ENCODE measurements around the gene SPTBN4.
A peak's percentile ranks its signal among the peaks of the same experiment; 100 is the strongest.

SPTBN4 gene

DNA sequence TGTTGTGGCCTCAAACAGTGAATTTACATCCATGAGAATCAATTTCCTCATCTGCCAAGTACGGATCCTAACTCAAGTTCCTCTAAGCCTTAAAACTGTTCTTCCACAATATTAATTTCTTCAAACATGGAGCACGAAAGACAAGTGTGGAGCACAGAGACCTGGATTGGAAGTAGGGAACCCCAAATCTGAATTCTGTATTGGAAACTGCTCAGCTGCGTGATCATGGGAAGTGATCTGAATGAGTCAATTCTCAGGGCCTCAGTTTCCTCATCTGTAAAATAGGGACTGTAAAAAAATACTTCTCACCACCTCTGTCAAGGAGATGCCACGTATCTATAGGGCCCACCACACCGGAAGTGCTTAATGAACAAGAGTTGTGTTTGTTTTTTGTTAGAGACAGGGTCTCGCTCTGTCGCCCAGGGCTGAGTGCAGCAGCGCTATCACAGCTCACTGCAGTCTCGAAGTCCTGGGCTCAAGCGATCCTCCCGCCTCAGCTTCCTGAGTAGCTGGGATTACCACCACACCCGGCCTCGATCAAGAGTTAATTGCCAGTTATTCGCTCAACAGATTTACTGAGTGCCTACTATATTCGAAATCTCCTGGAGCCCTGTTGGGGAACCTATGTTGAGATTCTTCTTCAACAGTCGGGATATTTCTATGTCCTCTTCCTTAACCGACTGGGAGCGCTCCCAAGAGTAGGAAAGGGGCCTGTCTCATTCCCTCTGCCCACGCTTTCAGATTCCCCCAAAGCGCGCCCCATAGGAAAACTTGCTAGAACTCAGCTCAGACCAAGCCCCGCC, 24.3 kb upstream of the SPTBN4 start (continued):
- TF ChIP-seq, protein P1, sequence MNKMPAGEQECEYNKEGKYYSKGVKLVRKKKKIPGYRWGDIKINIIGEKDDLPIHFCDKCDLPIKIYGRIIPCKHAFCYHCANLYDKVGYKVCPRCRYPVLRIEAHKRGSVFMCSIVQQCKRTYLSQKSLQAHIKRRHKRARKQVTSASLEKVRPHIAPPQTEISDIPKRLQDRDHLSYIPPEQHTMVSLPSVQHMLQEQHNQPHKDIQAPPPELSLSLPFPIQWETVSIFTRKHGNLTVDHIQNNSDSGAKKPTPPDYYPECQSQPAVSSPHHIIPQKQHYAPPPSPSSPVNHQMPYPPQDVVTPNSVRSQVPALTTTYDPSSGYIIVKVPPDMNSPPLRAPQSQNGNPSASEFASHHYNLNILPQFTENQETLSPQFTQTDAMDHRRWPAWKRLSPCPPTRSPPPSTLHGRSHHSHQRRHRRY (tag by site-specific recombination; IDR thresholded peaks at IDR 0.05), result no peak
- TF ChIP-seq, protein P2, sequence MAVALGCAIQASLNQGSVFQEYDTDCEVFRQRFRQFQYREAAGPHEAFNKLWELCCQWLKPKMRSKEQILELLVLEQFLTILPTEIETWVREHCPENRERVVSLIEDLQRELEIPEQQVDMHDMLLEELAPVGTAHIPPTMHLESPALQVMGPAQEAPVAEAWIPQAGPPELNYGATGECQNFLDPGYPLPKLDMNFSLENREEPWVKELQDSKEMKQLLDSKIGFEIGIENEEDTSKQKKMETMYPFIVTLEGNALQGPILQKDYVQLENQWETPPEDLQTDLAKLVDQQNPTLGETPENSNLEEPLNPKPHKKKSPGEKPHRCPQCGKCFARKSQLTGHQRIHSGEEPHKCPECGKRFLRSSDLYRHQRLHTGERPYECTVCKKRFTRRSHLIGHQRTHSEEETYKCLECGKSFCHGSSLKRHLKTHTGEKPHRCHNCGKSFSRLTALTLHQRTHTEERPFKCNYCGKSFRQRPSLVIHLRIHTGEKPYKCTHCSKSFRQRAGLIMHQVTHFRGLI (tag by site-specific recombination; IDR thresholded peaks at IDR 0.05), result no peak
- TF ChIP-seq, protein P3, sequence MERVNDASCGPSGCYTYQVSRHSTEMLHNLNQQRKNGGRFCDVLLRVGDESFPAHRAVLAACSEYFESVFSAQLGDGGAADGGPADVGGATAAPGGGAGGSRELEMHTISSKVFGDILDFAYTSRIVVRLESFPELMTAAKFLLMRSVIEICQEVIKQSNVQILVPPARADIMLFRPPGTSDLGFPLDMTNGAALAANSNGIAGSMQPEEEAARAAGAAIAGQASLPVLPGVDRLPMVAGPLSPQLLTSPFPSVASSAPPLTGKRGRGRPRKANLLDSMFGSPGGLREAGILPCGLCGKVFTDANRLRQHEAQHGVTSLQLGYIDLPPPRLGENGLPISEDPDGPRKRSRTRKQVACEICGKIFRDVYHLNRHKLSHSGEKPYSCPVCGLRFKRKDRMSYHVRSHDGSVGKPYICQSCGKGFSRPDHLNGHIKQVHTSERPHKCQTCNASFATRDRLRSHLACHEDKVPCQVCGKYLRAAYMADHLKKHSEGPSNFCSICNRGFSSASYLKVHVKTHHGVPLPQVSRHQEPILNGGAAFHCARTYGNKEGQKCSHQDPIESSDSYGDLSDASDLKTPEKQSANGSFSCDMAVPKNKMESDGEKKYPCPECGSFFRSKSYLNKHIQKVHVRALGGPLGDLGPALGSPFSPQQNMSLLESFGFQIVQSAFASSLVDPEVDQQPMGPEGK (tag by site-specific recombination; IDR thresholded peaks at IDR 0.05), result no peak
- TF ChIP-seq ZNF510 (tag by site-specific recombination; IDR thresholded peaks at IDR 0.05; ENCODE audit: insufficient replicate concordance) (no peak), ZNF140 (tag by site-specific recombination; IDR thresholded peaks at IDR 0.05) (no peak)
- TF ChIP-seq, protein P4, sequence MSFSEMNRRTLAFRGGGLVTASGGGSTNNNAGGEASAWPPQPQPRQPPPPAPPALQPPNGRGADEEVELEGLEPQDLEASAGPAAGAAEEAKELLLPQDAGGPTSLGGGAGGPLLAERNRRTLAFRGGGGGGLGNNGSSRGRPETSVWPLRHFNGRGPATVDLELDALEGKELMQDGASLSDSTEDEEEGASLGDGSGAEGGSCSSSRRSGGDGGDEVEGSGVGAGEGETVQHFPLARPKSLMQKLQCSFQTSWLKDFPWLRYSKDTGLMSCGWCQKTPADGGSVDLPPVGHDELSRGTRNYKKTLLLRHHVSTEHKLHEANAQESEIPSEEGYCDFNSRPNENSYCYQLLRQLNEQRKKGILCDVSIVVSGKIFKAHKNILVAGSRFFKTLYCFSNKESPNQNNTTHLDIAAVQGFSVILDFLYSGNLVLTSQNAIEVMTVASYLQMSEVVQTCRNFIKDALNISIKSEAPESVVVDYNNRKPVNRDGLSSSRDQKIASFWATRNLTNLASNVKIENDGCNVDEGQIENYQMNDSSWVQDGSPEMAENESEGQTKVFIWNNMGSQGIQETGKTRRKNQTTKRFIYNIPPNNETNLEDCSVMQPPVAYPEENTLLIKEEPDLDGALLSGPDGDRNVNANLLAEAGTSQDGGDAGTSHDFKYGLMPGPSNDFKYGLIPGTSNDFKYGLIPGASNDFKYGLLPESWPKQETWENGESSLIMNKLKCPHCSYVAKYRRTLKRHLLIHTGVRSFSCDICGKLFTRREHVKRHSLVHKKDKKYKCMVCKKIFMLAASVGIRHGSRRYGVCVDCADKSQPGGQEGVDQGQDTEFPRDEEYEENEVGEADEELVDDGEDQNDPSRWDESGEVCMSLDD (tag by site-specific recombination; IDR thresholded peaks at IDR 0.05), result no peak

DNA sequence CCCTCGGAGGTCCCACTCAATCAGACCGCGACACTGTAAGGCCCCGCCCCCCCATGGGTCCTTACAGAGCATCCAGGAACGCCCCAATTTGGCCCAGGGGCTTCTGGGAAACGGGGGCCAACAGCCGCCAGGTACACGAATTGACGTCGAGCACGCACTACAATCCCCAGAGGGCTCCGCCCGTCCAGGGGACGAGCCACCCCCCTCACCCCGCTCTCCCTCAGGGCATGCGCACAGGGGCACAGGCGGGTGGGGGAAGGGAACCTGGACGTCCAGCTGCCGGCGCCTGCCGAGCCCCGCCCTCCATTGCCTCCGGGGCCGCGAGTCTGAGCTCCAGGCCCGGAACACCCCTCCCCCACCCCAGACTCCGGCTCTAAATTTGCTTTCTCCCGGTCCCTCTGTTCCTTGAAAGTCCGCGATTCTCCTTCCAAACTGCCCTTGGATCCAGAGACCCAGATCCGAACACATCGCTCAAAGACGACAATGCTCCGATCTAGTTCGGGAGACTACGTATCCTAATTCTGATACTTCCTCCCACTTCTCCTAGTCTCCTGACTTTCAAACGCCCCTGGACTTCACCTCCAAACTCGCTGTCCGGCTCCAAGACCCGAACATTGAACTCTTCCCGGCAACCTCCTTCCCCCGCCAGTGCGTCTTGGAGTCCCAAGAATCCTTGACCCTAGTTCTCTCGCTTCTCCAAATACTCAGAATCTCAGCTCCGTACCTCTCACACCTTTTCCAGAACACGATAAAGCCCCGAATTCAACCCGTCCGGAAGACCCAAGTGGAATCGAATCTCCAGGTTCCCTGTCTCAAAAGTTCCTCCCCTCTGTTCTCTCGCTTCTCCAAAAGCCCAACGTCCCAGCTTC, 23.4 kb upstream of the SPTBN4 start:
- H3K27ac ChIP-seq (ENCODE audit: extremely low read depth, low read depth, low read length), result peak overlapping the region; percentile 99
- ChIA-PET POLR2A (interaction anchor here (0.5 to 17.1 kb wide), 33 partner anchors 10 to 1546 kb away, joined by 3 to 428 read pairs (median 4); partner anchors contain the start of genes AKT2, BLVRB, C19orf47 and EGLN2), CTCF (interaction anchor here (0.6 to 4.8 kb wide), 16 partner anchors 10 to 819 kb away, joined by 3 to 39 read pairs (median 5); partner anchors contain the start of genes BLVRB and SERTAD1)
- peaks cover 21 to 28% of the 10 kb centered on the region in 2 experiments for H3K36me3 ChIP-seq (ENCODE audit: control insufficient read depth in 2 of 2, insufficient read depth in 1 of 2, low read length in 2 of 2)
- H3K4me1 ChIP-seq (ENCODE audit: control insufficient read depth, insufficient read depth, low read length), result peaks cover 14% of the 10 kb centered on the region
- no peaks in the 10 kb centered on the region for H3K9me3 ChIP-seq (ENCODE audit: control insufficient read depth, insufficient read depth, low read depth, low read length)
- H3K4me3 ChIP-seq (ENCODE audit: low read depth, low read length), result peak overlapping the region; percentile 57
- TF ChIP-seq ZNF274 (IDR thresholded peaks at IDR 0.05; ENCODE audit: low read length) (no peak), ZNF274 (tag by site-specific recombination; IDR thresholded peaks at IDR 0.05; ENCODE audit: borderline replicate concordance) (no peak; the same call in 1 of the 2 replicates), ZNF664 (tag by site-specific recombination; IDR thresholded peaks at IDR 0.05) (no peak), HOXC10 (CRISPR knock-in tag; IDR thresholded peaks at IDR 0.05) (no peak), ZNF202 (tag by site-specific recombination; IDR thresholded peaks at IDR 0.05; ENCODE audit: borderline replicate concordance) (no peak), ZNF529 (tag by site-specific recombination; IDR thresholded peaks at IDR 0.05; ENCODE audit: insufficient replicate concordance) (no peak), ZNF10 (tag by site-specific recombination; IDR thresholded peaks at IDR 0.05) (peak; percentile 63; the same call in 1 of the 2 replicates)
- TF ChIP-seq, protein P5, sequence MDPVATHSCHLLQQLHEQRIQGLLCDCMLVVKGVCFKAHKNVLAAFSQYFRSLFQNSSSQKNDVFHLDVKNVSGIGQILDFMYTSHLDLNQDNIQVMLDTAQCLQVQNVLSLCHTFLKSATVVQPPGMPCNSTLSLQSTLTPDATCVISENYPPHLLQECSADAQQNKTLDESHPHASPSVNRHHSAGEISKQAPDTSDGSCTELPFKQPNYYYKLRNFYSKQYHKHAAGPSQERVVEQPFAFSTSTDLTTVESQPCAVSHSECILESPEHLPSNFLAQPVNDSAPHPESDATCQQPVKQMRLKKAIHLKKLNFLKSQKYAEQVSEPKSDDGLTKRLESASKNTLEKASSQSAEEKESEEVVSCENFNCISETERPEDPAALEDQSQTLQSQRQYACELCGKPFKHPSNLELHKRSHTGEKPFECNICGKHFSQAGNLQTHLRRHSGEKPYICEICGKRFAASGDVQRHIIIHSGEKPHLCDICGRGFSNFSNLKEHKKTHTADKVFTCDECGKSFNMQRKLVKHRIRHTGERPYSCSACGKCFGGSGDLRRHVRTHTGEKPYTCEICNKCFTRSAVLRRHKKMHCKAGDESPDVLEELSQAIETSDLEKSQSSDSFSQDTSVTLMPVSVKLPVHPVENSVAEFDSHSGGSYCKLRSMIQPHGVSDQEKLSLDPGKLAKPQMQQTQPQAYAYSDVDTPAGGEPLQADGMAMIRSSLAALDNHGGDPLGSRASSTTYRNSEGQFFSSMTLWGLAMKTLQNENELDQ (tag by site-specific recombination; IDR thresholded peaks at IDR 0.05; ENCODE audit: low read depth), result no peak
- TF ChIP-seq, protein P6, sequence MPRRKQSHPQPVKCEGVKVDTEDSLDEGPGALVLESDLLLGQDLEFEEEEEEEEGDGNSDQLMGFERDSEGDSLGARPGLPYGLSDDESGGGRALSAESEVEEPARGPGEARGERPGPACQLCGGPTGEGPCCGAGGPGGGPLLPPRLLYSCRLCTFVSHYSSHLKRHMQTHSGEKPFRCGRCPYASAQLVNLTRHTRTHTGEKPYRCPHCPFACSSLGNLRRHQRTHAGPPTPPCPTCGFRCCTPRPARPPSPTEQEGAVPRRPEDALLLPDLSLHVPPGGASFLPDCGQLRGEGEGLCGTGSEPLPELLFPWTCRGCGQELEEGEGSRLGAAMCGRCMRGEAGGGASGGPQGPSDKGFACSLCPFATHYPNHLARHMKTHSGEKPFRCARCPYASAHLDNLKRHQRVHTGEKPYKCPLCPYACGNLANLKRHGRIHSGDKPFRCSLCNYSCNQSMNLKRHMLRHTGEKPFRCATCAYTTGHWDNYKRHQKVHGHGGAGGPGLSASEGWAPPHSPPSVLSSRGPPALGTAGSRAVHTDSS (tag by site-specific recombination; IDR thresholded peaks at IDR 0.05), result no peak; the same call in 1 of the 2 replicates
- TF ChIP-seq, protein P7, sequence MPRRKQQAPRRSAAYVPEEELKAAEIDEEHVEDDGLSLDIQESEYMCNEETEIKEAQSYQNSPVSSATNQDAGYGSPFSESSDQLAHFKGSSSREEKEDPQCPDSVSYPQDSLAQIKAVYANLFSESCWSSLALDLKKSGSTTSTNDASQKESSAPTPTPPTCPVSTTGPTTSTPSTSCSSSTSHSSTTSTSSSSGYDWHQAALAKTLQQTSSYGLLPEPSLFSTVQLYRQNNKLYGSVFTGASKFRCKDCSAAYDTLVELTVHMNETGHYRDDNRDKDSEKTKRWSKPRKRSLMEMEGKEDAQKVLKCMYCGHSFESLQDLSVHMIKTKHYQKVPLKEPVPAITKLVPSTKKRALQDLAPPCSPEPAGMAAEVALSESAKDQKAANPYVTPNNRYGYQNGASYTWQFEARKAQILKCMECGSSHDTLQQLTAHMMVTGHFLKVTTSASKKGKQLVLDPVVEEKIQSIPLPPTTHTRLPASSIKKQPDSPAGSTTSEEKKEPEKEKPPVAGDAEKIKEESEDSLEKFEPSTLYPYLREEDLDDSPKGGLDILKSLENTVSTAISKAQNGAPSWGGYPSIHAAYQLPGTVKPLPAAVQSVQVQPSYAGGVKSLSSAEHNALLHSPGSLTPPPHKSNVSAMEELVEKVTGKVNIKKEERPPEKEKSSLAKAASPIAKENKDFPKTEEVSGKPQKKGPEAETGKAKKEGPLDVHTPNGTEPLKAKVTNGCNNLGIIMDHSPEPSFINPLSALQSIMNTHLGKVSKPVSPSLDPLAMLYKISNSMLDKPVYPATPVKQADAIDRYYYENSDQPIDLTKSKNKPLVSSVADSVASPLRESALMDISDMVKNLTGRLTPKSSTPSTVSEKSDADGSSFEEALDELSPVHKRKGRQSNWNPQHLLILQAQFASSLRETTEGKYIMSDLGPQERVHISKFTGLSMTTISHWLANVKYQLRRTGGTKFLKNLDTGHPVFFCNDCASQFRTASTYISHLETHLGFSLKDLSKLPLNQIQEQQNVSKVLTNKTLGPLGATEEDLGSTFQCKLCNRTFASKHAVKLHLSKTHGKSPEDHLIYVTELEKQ (tag by site-specific recombination; IDR thresholded peaks at IDR 0.05; ENCODE audit: borderline replicate concordance), result peak; percentile 71; the same call in 1 of the 2 replicates

All from HEK293 (cell line).